Measurements from ENCODE around the gene SREBF2. TPM values are rescaled to one million over a fixed set of nuclear protein-coding genes. Genes with fewer than 3 reads are reported as not detected.

Gene SREBF2
- total and polyA plus RNA-seq, 2 experiments from 2014 or later: 23.6 to 26.5 TPM

GRCh38 chr22:41840216-41840615 is 7.3 kb downstream of the SREBF2 start:
- H3K27me3 ChIP-seq (replicated peaks; ENCODE audit: insufficient read depth): no peaks in the 10 kb centered on the region
- H2AFZ ChIP-seq: no peak overlapping the region
- H3F3A ChIP-seq (ENCODE audit: insufficient read depth): no peaks in the 10 kb centered on the region
- no peak overlapping the region for H3K27ac ChIP-seq
- H4K20me1 ChIP-seq (ENCODE audit: insufficient read depth): no peaks in the 10 kb centered on the region
- no peak for DNase-seq
- in situ Hi-C loops (cut with MboI): no loop called here
- TF ChIP-seq EZH2phosphoT487 (IDR thresholded peaks at IDR 0.05; ENCODE audit: insufficient read depth, low read depth): no peak
- no peak for TF ChIP-seq EZH2 (IDR thresholded peaks at IDR 0.05; ENCODE audit: insufficient read depth, poor library complexity, severe bottlenecking)
- H3K4me3 ChIP-seq: no peak overlapping the region
- no peaks in the 10 kb centered on the region for H3K9me2 ChIP-seq (ENCODE audit: insufficient read depth)
- H3K36me3 ChIP-seq (ENCODE audit: low read depth): no peaks in the 10 kb centered on the region
- H3K9me3 ChIP-seq (ENCODE audit: low read depth): no peaks in the 10 kb centered on the region
- no peaks in the 10 kb centered on the region for H3K4me1 ChIP-seq (ENCODE audit: insufficient read depth)
- peaks cover 98% of the 10 kb centered on the region for H3K79me2 ChIP-seq (ENCODE audit: insufficient read depth)
- no peak overlapping the region for H3K9ac ChIP-seq
- no peak overlapping the region for H3K4me2 ChIP-seq (ENCODE audit: unreplicated experiment)
- 89 to 93% methylated on average over 5 of the region's 5 CpGs for WGBS, 2 experiments (ENCODE audit: low coverage in 1 of 2, low lambda C conversion rate in 2 of 2, missing lambda C conversion rate in 2 of 2)

GRCh38 chr22:41841085-41841712 is 8.3 kb downstream of the SREBF2 start:
- Histone ChIP-seq H3K4me2 (ENCODE audit: unreplicated experiment) (no peak overlapping the region), H3K9me2 (ENCODE audit: insufficient read depth) (no peaks in the 10 kb centered on the region), H3K36me3 (ENCODE audit: low read depth) (no peaks in the 10 kb centered on the region), H3K9me3 (ENCODE audit: low read depth) (no peaks in the 10 kb centered on the region), H3K4me3 (no peak overlapping the region), H3K27me3 (replicated peaks; ENCODE audit: insufficient read depth) (no peaks in the 10 kb centered on the region), H3K9ac (no peak overlapping the region), H3K79me2 (ENCODE audit: insufficient read depth) (peaks cover 98% of the 10 kb centered on the region), H4K20me1 (ENCODE audit: insufficient read depth) (no peaks in the 10 kb centered on the region), H3K27ac (no peak overlapping the region), H3K4me1 (ENCODE audit: insufficient read depth) (no peaks in the 10 kb centered on the region), H3F3A (ENCODE audit: insufficient read depth) (no peaks in the 10 kb centered on the region), H2AFZ (no peak overlapping the region)
- no peak for DNase-seq
- TF ChIP-seq EZH2phosphoT487 (IDR thresholded peaks at IDR 0.05; ENCODE audit: insufficient read depth, low read depth): no peak
- in situ Hi-C loops (cut with MboI): no loop called here
- 48 to 61% methylated on average over 3 of the region's 3 CpGs for WGBS, 2 experiments (ENCODE audit: low coverage in 1 of 2, low lambda C conversion rate in 2 of 2, missing lambda C conversion rate in 2 of 2)

GRCh38 chr22:41842996-41843970 is 10.4 kb downstream of the SREBF2 start:
- Histone ChIP-seq H2AFZ (no peak overlapping the region), H3K36me3 (ENCODE audit: low read depth) (no peaks in the 10 kb centered on the region), H3K9me2 (ENCODE audit: insufficient read depth) (no peaks in the 10 kb centered on the region), H3K4me1 (ENCODE audit: insufficient read depth) (no peaks in the 10 kb centered on the region), H3K9me3 (ENCODE audit: low read depth) (no peaks in the 10 kb centered on the region), H3K79me2 (ENCODE audit: insufficient read depth) (peaks cover 99% of the 10 kb centered on the region), H3K4me3 (no peak overlapping the region), H3K9ac (no peak overlapping the region), H3K27ac (no peak overlapping the region), H3F3A (ENCODE audit: insufficient read depth) (no peaks in the 10 kb centered on the region), H3K4me2 (ENCODE audit: unreplicated experiment) (no peak overlapping the region), H4K20me1 (ENCODE audit: insufficient read depth) (no peaks in the 10 kb centered on the region), H3K27me3 (replicated peaks; ENCODE audit: insufficient read depth) (no peaks in the 10 kb centered on the region)
- 94 to 95% methylated on average over 8 of the region's 8 CpGs for WGBS, 2 experiments (ENCODE audit: low coverage in 1 of 2, low lambda C conversion rate in 2 of 2, missing lambda C conversion rate in 2 of 2)
- no peak for DNase-seq
- in situ Hi-C loops (cut with MboI): no loop called here
- TF ChIP-seq EZH2 (IDR thresholded peaks at IDR 0.05; ENCODE audit: insufficient read depth, poor library complexity, severe bottlenecking): no peak
- no peak for TF ChIP-seq EZH2phosphoT487 (IDR thresholded peaks at IDR 0.05; ENCODE audit: insufficient read depth, low read depth)

- no peak overlapping the region for H2AFZ ChIP-seq
- H3F3A ChIP-seq (ENCODE audit: insufficient read depth): no peaks in the 10 kb centered on the region
- peaks cover 99% of the 10 kb centered on the region for H3K79me2 ChIP-seq (ENCODE audit: insufficient read depth)
- 57 to 96% methylated on average over 1 of the region's 1 CpG for WGBS, 2 experiments (ENCODE audit: low coverage in 1 of 2, low lambda C conversion rate in 2 of 2, missing lambda C conversion rate in 2 of 2)
- H3K9ac ChIP-seq: no peak overlapping the region
- H3K9me3 ChIP-seq (ENCODE audit: low read depth): no peaks in the 10 kb centered on the region
- no peak for DNase-seq
- TF ChIP-seq EZH2phosphoT487 (IDR thresholded peaks at IDR 0.05; ENCODE audit: insufficient read depth, low read depth): no peak
- no peak for TF ChIP-seq EZH2 (IDR thresholded peaks at IDR 0.05; ENCODE audit: insufficient read depth, poor library complexity, severe bottlenecking)
- H3K27me3 ChIP-seq (replicated peaks; ENCODE audit: insufficient read depth): no peaks in the 10 kb centered on the region
- H3K4me3 ChIP-seq: no peak overlapping the region
- H4K20me1 ChIP-seq (ENCODE audit: insufficient read depth): no peaks in the 10 kb centered on the region
- H3K36me3 ChIP-seq (ENCODE audit: low read depth): no peaks in the 10 kb centered on the region
- in situ Hi-C loops (cut with MboI): no loop called here
- H3K4me2 ChIP-seq (ENCODE audit: unreplicated experiment): no peak overlapping the region
- H3K9me2 ChIP-seq (ENCODE audit: insufficient read depth): no peaks in the 10 kb centered on the region
- no peaks in the 10 kb centered on the region for H3K4me1 ChIP-seq (ENCODE audit: insufficient read depth)
- H3K27ac ChIP-seq: no peak overlapping the region
Measured at GRCh38 chr22:41844036-41844435, 11.1 kb downstream of the SREBF2 start.

Data from GM23248 (cell line).